Activated CD8-positive, alpha-beta T cell treated with anti-CD3 and anti-CD28 coated beads for 36 hours (primary cell): ENCODE measurements around the gene HTRA1. TPM values are rescaled to one million over a fixed set of nuclear protein-coding genes. Genes with fewer than 3 reads are reported as not detected.

Experiments
- ATAC-seq: fragments of 200-7000 bp; cut with Tn5 transposase; one replicate; pipeline ENCODE4 v1.10.0; 2021; ENCODE audit warnings: mild to moderate bottlenecking, moderate library complexity
- CTCF ChIA-PET: fragments of 350-600 bp; sonication (Branson Sonifier 250); formaldehyde crosslinking; loops from one replicate; lab custom pipeline; 2021; ENCODE audit warnings: antibody characterized with exemption; lab: Charles Lee
- POLR2A ChIA-PET: fragments of 350-600 bp; sonication (Branson Sonifier 250); formaldehyde crosslinking; loops from one replicate; lab custom pipeline; 2021; ENCODE audit warnings: antibody characterized with exemption; lab: Charles Lee
- DNase-seq: peaks from one replicate; pipeline ENCODE4 v3.0.0-alpha.2; 2020
- H3K27ac Mint-ChIP-seq: one replicate; pipeline ENCODE4 v1.8.0; 2021; ENCODE audit warnings: mild to moderate bottlenecking, mixed read lengths
- H3K27me3 Mint-ChIP-seq: one replicate; pipeline ENCODE4 v1.8.0; 2021; ENCODE audit warnings: mixed read lengths
- H3K36me3 Mint-ChIP-seq: one replicate; pipeline ENCODE4 v1.8.0; 2021; ENCODE audit warnings: low read depth, mixed read lengths
- H3K4me1 Mint-ChIP-seq: one replicate; pipeline ENCODE4 v1.8.0; 2021; ENCODE audit warnings: low read depth, mixed read lengths
- H3K4me3 Mint-ChIP-seq: one replicate; pipeline ENCODE4 v1.8.0; 2021; ENCODE audit warnings: mild to moderate bottlenecking, moderate library complexity, mixed read lengths
- H3K9me3 Mint-ChIP-seq: one replicate; pipeline ENCODE4 v1.8.0; 2021; ENCODE audit warnings: mixed read lengths
- CTCF ChIP-seq: fragments of 200-600 bp; IDR thresholded peaks from one replicate; pipeline ENCODE4 v1.8.0; 2022; ENCODE audit warnings: antibody characterized with exemption, mild to moderate bottlenecking
- intact Hi-C: fragments of 100-400 bp; cut with micrococcal nuclease; formaldehyde crosslinking; loops from one replicate; pipeline ENCODE4 v1.10.0; 2022
- total RNA-seq, 2 experiments: library from RNA; stranded (reverse); gene quantifications; one replicate each; pipeline ENCODE4 v1.2.3, GENCODE V29; 2021

Gene HTRA1
- total RNA-seq, 2 experiments from 2014 or later = not detected

DNA sequence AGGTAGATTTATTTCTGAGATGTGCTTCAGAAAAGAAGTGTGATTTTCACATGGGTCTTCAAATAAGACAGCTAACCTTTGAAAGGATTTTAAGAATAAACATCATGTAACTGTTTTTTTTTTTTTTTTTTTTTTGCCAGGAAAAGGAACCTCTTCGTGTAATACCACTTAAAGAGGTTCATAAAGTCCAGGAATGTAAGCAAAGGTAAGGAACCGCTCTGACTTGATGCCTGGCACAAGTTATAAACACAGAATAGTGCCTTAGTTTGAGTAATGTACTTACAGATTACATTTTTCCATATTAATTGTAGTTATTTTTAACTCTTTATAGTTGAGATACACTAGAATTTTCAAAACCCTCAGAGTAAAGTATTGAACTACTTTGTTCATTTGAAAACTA is 37.3 kb upstream of the HTRA1 start:
- TF ChIP-seq CTCF = no peak
- Mint-ChIP-seq H3K27ac (peak overlapping the region; percentile 20), H3K9me3 (no peaks in the 10 kb centered on the region), H3K4me3 (no peak overlapping the region), H3K27me3 (no peaks in the 10 kb centered on the region), H3K36me3 (peaks cover 27% of the 10 kb centered on the region), H3K4me1 (peaks cover 52% of the 10 kb centered on the region)
- intact Hi-C loops = no loop called here
- CTCF ChIA-PET = interaction anchor here (0.9 to 3.5 kb wide), 5 partner anchors 11 to 152 kb away, joined by 3 to 22 read pairs (median 4); no protein-coding TSS in a partner anchor
- POLR2A ChIA-PET = interaction anchor here (0.7 to 2.6 kb wide), 3 partner anchors 7 to 49 kb away, joined by 3 to 8 read pairs (median 3); no protein-coding TSS in a partner anchor
- DNase-seq (no peak), ATAC-seq (no peak)

DNA sequence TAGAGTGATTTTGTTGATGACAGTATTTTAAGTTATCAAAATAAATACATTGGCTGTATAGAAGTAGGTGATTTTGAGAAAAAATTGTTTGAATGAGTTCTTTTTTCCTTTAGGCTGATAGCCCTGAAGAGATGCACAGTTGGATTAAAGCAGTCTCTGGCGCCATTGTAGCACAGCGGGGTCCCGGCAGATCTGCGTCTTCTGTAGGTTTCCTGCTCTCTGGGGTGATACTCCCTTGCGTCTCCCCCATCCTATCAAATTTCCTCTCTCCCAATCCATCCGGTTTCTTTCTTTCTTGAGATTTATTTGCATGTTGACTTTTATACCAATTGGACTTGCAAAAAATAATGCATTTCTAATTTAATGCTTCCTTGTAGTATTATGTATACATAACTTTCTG is 34.5 kb upstream of the HTRA1 start:
- no peak for TF ChIP-seq CTCF

GRCh38 chr10:122427280-122427679 is 34.1 kb upstream of the HTRA1 start:
- DNase-seq = no peak
- no peak overlapping the region for H3K4me3 Mint-ChIP-seq
- no peaks in the 10 kb centered on the region for H3K9me3 Mint-ChIP-seq
- H3K27ac Mint-ChIP-seq = peak overlapping the region; percentile 70
- TF ChIP-seq CTCF = no peak
- H3K4me1 Mint-ChIP-seq = peaks cover 20% of the 10 kb centered on the region
- ChIA-PET CTCF (no interaction called here), POLR2A (interaction anchor here (0.6 kb wide), 1 partner anchor 10 kb away, joined by 3 read pairs; no protein-coding TSS in a partner anchor)
- intact Hi-C loops = no loop called here
- peaks cover 10% of the 10 kb centered on the region for H3K36me3 Mint-ChIP-seq
- H3K27me3 Mint-ChIP-seq = no peaks in the 10 kb centered on the region
- no peak for ATAC-seq

More for the DNA sequence above, 34.5 kb upstream of the HTRA1 start:
- DNase-seq (no peak), ATAC-seq (no peak)
- H3K36me3 Mint-ChIP-seq = peaks cover 10% of the 10 kb centered on the region
- ChIA-PET POLR2A (interaction anchor here (0.6 kb wide), 1 partner anchor 11 kb away, joined by 3 read pairs; no protein-coding TSS in a partner anchor), CTCF (no interaction called here)
- intact Hi-C loops = no loop called here
- no peak overlapping the region for H3K27ac Mint-ChIP-seq
- no peak overlapping the region for H3K4me3 Mint-ChIP-seq
- H3K9me3 Mint-ChIP-seq = no peaks in the 10 kb centered on the region
- no peaks in the 10 kb centered on the region for H3K27me3 Mint-ChIP-seq
- H3K4me1 Mint-ChIP-seq = peaks cover 25% of the 10 kb centered on the region

DNA sequence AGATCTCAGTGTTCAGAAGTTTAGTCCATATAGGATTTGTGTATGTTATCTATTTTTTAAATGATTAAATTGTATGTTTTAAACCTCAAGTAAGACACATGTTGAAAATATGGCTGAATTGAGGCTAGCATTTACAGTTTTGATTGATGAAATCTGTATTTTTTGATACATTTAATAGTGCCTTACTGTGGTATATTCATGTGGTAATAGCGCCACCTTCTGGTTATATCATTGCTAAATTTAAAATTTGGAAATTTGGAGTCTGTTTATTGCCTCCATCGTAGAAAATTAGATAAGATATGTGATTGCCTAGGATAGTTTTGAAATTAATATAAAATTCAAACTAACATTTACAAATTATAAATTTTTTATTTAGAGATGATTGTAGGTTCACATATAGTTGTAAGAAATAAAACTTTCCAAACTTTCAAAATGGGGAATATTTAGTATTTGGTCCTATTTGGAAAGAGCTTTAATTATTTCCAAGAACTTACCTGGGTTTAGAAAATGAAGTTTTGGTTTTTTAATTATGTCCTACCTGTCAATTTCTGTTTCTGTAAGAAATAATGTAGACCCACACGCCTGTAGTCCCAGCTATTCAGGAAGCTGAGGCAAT is 26.0 kb upstream of the HTRA1 start:
- H3K36me3 Mint-ChIP-seq = peaks cover 3% of the 10 kb centered on the region
- CTCF ChIA-PET = interaction anchor here (0.7 to 4.7 kb wide), 56 partner anchors 9 to 167 kb away, joined by 3 to 132 read pairs (median 5); partner anchors contain the start of gene PLEKHA1
- no peak overlapping the region for H3K4me3 Mint-ChIP-seq
- intact Hi-C loops = loop anchor here (1.0 to 2.0 kb wide), 2 partner anchors 93 to 137 kb away; no protein-coding TSS in a partner anchor
- no peak for ATAC-seq
- peak; percentile 92 for TF ChIP-seq CTCF
- POLR2A ChIA-PET = interaction anchor here (2.1 kb wide), 1 partner anchor 12 kb away, joined by 8 read pairs; no protein-coding TSS in a partner anchor
- H3K27ac Mint-ChIP-seq = no peak overlapping the region
- H3K4me1 Mint-ChIP-seq = no peaks in the 10 kb centered on the region
- DNase-seq = no peak
- H3K27me3 Mint-ChIP-seq = no peaks in the 10 kb centered on the region
- H3K9me3 Mint-ChIP-seq = peaks cover 2% of the 10 kb centered on the region

- DNase-seq (no peak), ATAC-seq (no peak)
- CTCF ChIA-PET = interaction anchor here (2.0 to 2.1 kb wide), 2 partner anchors 124 to 143 kb away, joined by 7 to 11 read pairs; no protein-coding TSS in a partner anchor
- Mint-ChIP-seq H3K4me1 (no peaks in the 10 kb centered on the region), H3K4me3 (no peak overlapping the region), H3K27ac (no peak overlapping the region), H3K27me3 (peaks cover 2% of the 10 kb centered on the region), H3K9me3 (peaks cover 3% of the 10 kb centered on the region), H3K36me3 (no peaks in the 10 kb centered on the region)
- POLR2A ChIA-PET = interaction anchor here (1.1 kb wide), 1 partner anchor 23 kb away, joined by 4 read pairs; no protein-coding TSS in a partner anchor
- no peak for TF ChIP-seq CTCF
- intact Hi-C loops = no loop called here
Measured at GRCh38 chr10:122441961-122442360, 19.4 kb upstream of the HTRA1 start.
